OCI-LY3 (cell line): ENCODE data around the gene TIFAB.

Experiments
- CTCF ChIP-seq: fragments of 200-600, 300-600 bp; sonication (generic); IDR thresholded peaks from 2 replicates; pipeline ENCODE4 v1.5.1; 2014; ENCODE audit warnings: antibody characterized with exemption, low read length, low read depth
- EZH2phosphoT487 ChIP-seq: fragments of 200-600 bp; shearing (Covaris generic); IDR thresholded peaks from 2 replicates; pipeline ENCODE4 v1.6.1; 2018; ENCODE audit warnings: antibody characterized with exemption, mixed run types, low read depth

- no peak for TF ChIP-seq CTCF
- TF ChIP-seq EZH2phosphoT487: no peak
These were observed 52.2 kb downstream of the TIFAB start for GRCh38 chr5:135399794-135400542.
